Measurements from ENCODE around the gene MPP3. TPM values are rescaled to one million over a fixed set of nuclear protein-coding genes. Genes with fewer than 3 reads are reported as not detected.

MPP3 gene
- total RNA-seq, 1 experiment from 2014 or later: 34.3 TPM

- Histone ChIP-seq H3F3A (ENCODE audit: low read length, unreplicated experiment) (no peaks in the 10 kb centered on the region), H3K27me3 (ENCODE audit: low read length) (no peaks in the 10 kb centered on the region), H3K9ac (ENCODE audit: low read length) (no peak overlapping the region), H3K27ac (ENCODE audit: low read length) (no peak overlapping the region), H3K4me2 (ENCODE audit: low read length) (no peak overlapping the region), H3K9me2 (replicated peaks; ENCODE audit: low read length) (no peaks in the 10 kb centered on the region), H3K4me3 (ENCODE audit: low read length) (no peak overlapping the region), H4K20me1 (ENCODE audit: low read length) (no peaks in the 10 kb centered on the region), H2AFZ (ENCODE audit: low read length) (no peak overlapping the region), H3K79me2 (ENCODE audit: low read length) (no peaks in the 10 kb centered on the region), H3K36me3 (ENCODE audit: low read depth, low read length) (peaks cover 24% of the 10 kb centered on the region), H3K9me3 (ENCODE audit: low read length) (no peaks in the 10 kb centered on the region), H3K4me1 (ENCODE audit: insufficient read depth, low read length) (no peaks in the 10 kb centered on the region)
- DNase-seq: no peak
- CTCF ChIA-PET: no interaction called here
- no peak for TF ChIP-seq EZH2phosphoT487 (IDR thresholded peaks at IDR 0.05; ENCODE audit: borderline replicate concordance, low read length)
- TF ChIP-seq EZH2 (IDR thresholded peaks at IDR 0.05; ENCODE audit: low read length, unreplicated experiment): no peak
- no peak for TF ChIP-seq CTCF (conservative IDR thresholded peaks at IDR 0.05; ENCODE audit: low read depth, low read length)
- no TSS peak for BruUV-seq (replicated peaks)
- POLR2A ChIA-PET (ENCODE audit: unreplicated experiment): no interaction called here
- no peak for ATAC-seq
- intact Hi-C loops (cut with micrococcal nuclease): no loop called here
Measured at GRCh38 chr17:43805117-43805516, 27.8 kb downstream of the MPP3 start.

GRCh38 chr17:43803758-43804157, 29.2 kb downstream of the MPP3 start:
- POLR2A ChIA-PET (ENCODE audit: unreplicated experiment): no interaction called here

GRCh38 chr17:43801844-43802243, 31.1 kb downstream of the MPP3 start:
- H2AFZ ChIP-seq (ENCODE audit: low read length): no peak overlapping the region
- H3F3A ChIP-seq (ENCODE audit: low read length, unreplicated experiment): no peaks in the 10 kb centered on the region
- no peaks in the 10 kb centered on the region for H4K20me1 ChIP-seq (ENCODE audit: low read length)
- H3K9me2 ChIP-seq (replicated peaks; ENCODE audit: low read length): no peaks in the 10 kb centered on the region
- POLR2A ChIA-PET (ENCODE audit: unreplicated experiment): no interaction called here
- no peak overlapping the region for H3K9ac ChIP-seq (ENCODE audit: low read length)
- H3K4me2 ChIP-seq (ENCODE audit: low read length): no peak overlapping the region
- H3K4me1 ChIP-seq (ENCODE audit: insufficient read depth, low read length): no peaks in the 10 kb centered on the region
- DNase-seq (no peak), ATAC-seq (no peak)
- BruUV-seq (replicated peaks): no TSS peak
- no peak overlapping the region for H3K27ac ChIP-seq (ENCODE audit: low read length)
- no peaks in the 10 kb centered on the region for H3K27me3 ChIP-seq (ENCODE audit: low read length)
- intact Hi-C loops (cut with micrococcal nuclease): no loop called here
- no peaks in the 10 kb centered on the region for H3K9me3 ChIP-seq (ENCODE audit: low read length)
- CTCF ChIA-PET: no interaction called here
- no peak overlapping the region for H3K4me3 ChIP-seq (ENCODE audit: low read length)
- peaks cover 11% of the 10 kb centered on the region for H3K36me3 ChIP-seq (ENCODE audit: low read depth, low read length)
- H3K79me2 ChIP-seq (ENCODE audit: low read length): no peaks in the 10 kb centered on the region
- TF ChIP-seq EZH2phosphoT487 (IDR thresholded peaks at IDR 0.05; ENCODE audit: borderline replicate concordance, low read length) (no peak), CTCF (conservative IDR thresholded peaks at IDR 0.05; ENCODE audit: low read depth, low read length) (no peak), EZH2 (IDR thresholded peaks at IDR 0.05; ENCODE audit: low read length, unreplicated experiment) (no peak)

More at GRCh38 chr17:43803758-43804157, 29.2 kb downstream of the MPP3 start:
- Histone ChIP-seq H3K27me3 (ENCODE audit: low read length) (no peaks in the 10 kb centered on the region), H3K36me3 (ENCODE audit: low read depth, low read length) (peaks cover 18% of the 10 kb centered on the region), H3K4me3 (ENCODE audit: low read length) (no peak overlapping the region), H3K27ac (ENCODE audit: low read length) (no peak overlapping the region), H2AFZ (ENCODE audit: low read length) (no peak overlapping the region), H3K4me1 (ENCODE audit: insufficient read depth, low read length) (no peaks in the 10 kb centered on the region), H3K9me3 (ENCODE audit: low read length) (no peaks in the 10 kb centered on the region), H3K4me2 (ENCODE audit: low read length) (no peak overlapping the region), H3F3A (ENCODE audit: low read length, unreplicated experiment) (no peaks in the 10 kb centered on the region), H4K20me1 (ENCODE audit: low read length) (no peaks in the 10 kb centered on the region), H3K9me2 (replicated peaks; ENCODE audit: low read length) (no peaks in the 10 kb centered on the region), H3K79me2 (ENCODE audit: low read length) (no peaks in the 10 kb centered on the region), H3K9ac (ENCODE audit: low read length) (no peak overlapping the region)
- no peak for TF ChIP-seq EZH2 (IDR thresholded peaks at IDR 0.05; ENCODE audit: low read length, unreplicated experiment)
- TF ChIP-seq EZH2phosphoT487 (IDR thresholded peaks at IDR 0.05; ENCODE audit: borderline replicate concordance, low read length): no peak
- no peak for TF ChIP-seq CTCF (conservative IDR thresholded peaks at IDR 0.05; ENCODE audit: low read depth, low read length)
- DNase-seq (no peak), ATAC-seq (no peak)
- no TSS peak for BruUV-seq (replicated peaks)
- CTCF ChIA-PET: no interaction called here
- intact Hi-C loops (cut with micrococcal nuclease): no loop called here
